Measurements from ENCODE around the gene COL16A1. TPM values are rescaled to one million over a fixed set of nuclear protein-coding genes. Genes with fewer than 3 reads are reported as not detected.

Gene COL16A1
- total and polyA plus RNA-seq, 2 of the 13 experiments (the other 11 are each of a cell fraction or from before 2014, with no cell fraction given): 4.3 to 12.2 TPM

DNA sequence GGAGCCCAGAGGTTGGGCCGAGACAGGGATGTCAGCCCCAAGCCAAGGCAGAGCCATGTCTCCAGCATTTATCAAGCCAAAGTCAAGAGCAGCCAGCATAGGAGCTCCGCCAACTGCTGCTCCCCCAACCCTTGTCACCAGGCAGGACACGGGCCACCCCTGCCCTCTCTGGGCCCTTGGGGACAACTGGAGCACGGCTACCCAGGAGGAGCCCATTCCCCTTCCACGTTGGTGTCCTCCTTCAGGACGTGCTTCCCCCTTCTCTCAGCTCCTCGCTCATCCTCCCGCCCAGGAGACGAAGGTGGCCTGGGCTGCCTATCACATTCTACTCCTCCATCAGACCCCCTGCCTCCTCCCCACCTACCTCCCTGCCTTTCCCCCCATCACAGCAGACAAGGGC lies 39.3 kb downstream of the COL16A1 start (continued):
- TF ChIP-seq MLXIP (CRISPR knock-in tag; IDR thresholded peaks at IDR 0.05; ENCODE audit: borderline replicate concordance) (no peak), ZNF737 (CRISPR knock-in tag; IDR thresholded peaks at IDR 0.05; ENCODE audit: borderline replicate concordance) (no peak), ZNF614 (CRISPR knock-in tag; IDR thresholded peaks at IDR 0.05; ENCODE audit: borderline replicate concordance) (no peak), RERE (CRISPR knock-in tag; IDR thresholded peaks at IDR 0.05; ENCODE audit: low read depth) (no peak), AHR (CRISPR knock-in tag; IDR thresholded peaks at IDR 0.05) (no peak), ZNF629 (CRISPR knock-in tag; conservative IDR thresholded peaks at IDR 0.05) (no peak), SNRNP70 (IDR thresholded peaks at IDR 0.05; ENCODE audit: low read depth, low read length) (no peak), JUNB (CRISPR knock-in tag; IDR thresholded peaks at IDR 0.05; ENCODE audit: borderline replicate concordance) (no peak), ZNF564 (CRISPR knock-in tag; IDR thresholded peaks at IDR 0.05) (no peak)
- TF ChIP-seq, protein P1, sequence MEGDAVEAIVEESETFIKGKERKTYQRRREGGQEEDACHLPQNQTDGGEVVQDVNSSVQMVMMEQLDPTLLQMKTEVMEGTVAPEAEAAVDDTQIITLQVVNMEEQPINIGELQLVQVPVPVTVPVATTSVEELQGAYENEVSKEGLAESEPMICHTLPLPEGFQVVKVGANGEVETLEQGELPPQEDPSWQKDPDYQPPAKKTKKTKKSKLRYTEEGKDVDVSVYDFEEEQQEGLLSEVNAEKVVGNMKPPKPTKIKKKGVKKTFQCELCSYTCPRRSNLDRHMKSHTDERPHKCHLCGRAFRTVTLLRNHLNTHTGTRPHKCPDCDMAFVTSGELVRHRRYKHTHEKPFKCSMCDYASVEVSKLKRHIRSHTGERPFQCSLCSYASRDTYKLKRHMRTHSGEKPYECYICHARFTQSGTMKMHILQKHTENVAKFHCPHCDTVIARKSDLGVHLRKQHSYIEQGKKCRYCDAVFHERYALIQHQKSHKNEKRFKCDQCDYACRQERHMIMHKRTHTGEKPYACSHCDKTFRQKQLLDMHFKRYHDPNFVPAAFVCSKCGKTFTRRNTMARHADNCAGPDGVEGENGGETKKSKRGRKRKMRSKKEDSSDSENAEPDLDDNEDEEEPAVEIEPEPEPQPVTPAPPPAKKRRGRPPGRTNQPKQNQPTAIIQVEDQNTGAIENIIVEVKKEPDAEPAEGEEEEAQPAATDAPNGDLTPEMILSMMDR (CRISPR knock-in tag; IDR thresholded peaks at IDR 0.05): no peak
- TF ChIP-seq, protein P2, sequence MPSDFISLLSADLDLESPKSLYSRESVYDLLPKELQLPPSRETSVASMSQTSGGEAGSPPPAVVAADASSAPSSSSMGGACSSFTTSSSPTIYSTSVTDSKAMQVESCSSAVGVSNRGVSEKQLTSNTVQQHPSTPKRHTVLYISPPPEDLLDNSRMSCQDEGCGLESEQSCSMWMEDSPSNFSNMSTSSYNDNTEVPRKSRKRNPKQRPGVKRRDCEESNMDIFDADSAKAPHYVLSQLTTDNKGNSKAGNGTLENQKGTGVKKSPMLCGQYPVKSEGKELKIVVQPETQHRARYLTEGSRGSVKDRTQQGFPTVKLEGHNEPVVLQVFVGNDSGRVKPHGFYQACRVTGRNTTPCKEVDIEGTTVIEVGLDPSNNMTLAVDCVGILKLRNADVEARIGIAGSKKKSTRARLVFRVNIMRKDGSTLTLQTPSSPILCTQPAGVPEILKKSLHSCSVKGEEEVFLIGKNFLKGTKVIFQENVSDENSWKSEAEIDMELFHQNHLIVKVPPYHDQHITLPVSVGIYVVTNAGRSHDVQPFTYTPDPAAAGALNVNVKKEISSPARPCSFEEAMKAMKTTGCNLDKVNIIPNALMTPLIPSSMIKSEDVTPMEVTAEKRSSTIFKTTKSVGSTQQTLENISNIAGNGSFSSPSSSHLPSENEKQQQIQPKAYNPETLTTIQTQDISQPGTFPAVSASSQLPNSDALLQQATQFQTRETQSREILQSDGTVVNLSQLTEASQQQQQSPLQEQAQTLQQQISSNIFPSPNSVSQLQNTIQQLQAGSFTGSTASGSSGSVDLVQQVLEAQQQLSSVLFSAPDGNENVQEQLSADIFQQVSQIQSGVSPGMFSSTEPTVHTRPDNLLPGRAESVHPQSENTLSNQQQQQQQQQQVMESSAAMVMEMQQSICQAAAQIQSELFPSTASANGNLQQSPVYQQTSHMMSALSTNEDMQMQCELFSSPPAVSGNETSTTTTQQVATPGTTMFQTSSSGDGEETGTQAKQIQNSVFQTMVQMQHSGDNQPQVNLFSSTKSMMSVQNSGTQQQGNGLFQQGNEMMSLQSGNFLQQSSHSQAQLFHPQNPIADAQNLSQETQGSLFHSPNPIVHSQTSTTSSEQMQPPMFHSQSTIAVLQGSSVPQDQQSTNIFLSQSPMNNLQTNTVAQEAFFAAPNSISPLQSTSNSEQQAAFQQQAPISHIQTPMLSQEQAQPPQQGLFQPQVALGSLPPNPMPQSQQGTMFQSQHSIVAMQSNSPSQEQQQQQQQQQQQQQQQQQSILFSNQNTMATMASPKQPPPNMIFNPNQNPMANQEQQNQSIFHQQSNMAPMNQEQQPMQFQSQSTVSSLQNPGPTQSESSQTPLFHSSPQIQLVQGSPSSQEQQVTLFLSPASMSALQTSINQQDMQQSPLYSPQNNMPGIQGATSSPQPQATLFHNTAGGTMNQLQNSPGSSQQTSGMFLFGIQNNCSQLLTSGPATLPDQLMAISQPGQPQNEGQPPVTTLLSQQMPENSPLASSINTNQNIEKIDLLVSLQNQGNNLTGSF (CRISPR knock-in tag; IDR thresholded peaks at IDR 0.05): no peak
